HG03558 (cell line): ENCODE results near the gene EHHADH.

Experiments used
- ATAC-seq: cut with Tn5 transposase; IDR thresholded peaks from one replicate; pipeline ENCODE4 v1.9.1; 2021; ENCODE audit warnings: moderate number of reproducible peaks; ENCODE audit not compliant: unreplicated experiment; ENCODE audit errors: extremely low read depth

EHHADH gene

GRCh38 chr3:185253645-185254410 lies at the start of gene EHHADH:
Gene EHHADH (minus strand): TSS chr3:185254049. CDS start chr3:185254022, 27 bp downstream.
- ATAC-seq = no peak

GRCh38 chr3:185299918-185300426 lies 46.1 kb upstream of the EHHADH start:
- ATAC-seq = peak; percentile 74

GRCh38 chr3:185297867-185298266 lies 44.0 kb upstream of the EHHADH start:
- no peak for ATAC-seq

- no peak for ATAC-seq
Observed at GRCh38 chr3:185292238-185292637, 38.4 kb upstream of the EHHADH start.

GRCh38 chr3:185290266-185290665 lies 36.4 kb upstream of the EHHADH start:
- ATAC-seq = no peak

- no peak for ATAC-seq
Observed at GRCh38 chr3:185283374-185283935, 29.6 kb upstream of the EHHADH start.

- ATAC-seq = peak; percentile 94
Observed at GRCh38 chr3:185282696-185283373, 29.0 kb upstream of the EHHADH start.

GRCh38 chr3:185280572-185281365 lies 26.9 kb upstream of the EHHADH start:
- ATAC-seq = no peak

- ATAC-seq = no peak
Observed at GRCh38 chr3:185279587-185280138, 25.8 kb upstream of the EHHADH start.

GRCh38 chr3:185276415-185276814 lies 22.6 kb upstream of the EHHADH start:
- no peak for ATAC-seq

GRCh38 chr3:185272033-185272432 lies 18.2 kb upstream of the EHHADH start:
- ATAC-seq = no peak

GRCh38 chr3:185270956-185271332 lies 17.1 kb upstream of the EHHADH start:
- no peak for ATAC-seq

- ATAC-seq = no peak
Observed at GRCh38 chr3:185270262-185270955, 16.6 kb upstream of the EHHADH start.

- ATAC-seq = no peak
Observed at GRCh38 chr3:185268194-185268962, 14.5 kb upstream of the EHHADH start.

GRCh38 chr3:185267193-185267592 lies 13.3 kb upstream of the EHHADH start:
- no peak for ATAC-seq

GRCh38 chr3:185264849-185265553 lies 11.2 kb upstream of the EHHADH start:
- ATAC-seq = no peak

GRCh38 chr3:185263423-185263822 lies 9.6 kb upstream of the EHHADH start:
- no peak for ATAC-seq

GRCh38 chr3:185257334-185257733 lies 3.5 kb upstream of the EHHADH start:
- no peak for ATAC-seq
